HepG2 (cell line): ENCODE measurements around the gene HTR1A. TPM values are rescaled to one million over a fixed set of nuclear protein-coding genes. Genes with fewer than 3 reads are reported as not detected.

Source experiments
- ATAC-seq: fragments of 200-7000 bp; cut with Tn5 transposase; 3 replicates; pipeline ENCODE4 v1.9.1; 2020; ENCODE audit warnings: mild to moderate bottlenecking, moderate library complexity
- BruUV-seq: library from RNA; stranded (reverse); fragments of 400-500 nt; replicated peaks from 2 replicates; lab custom pipeline; 2021; lab: Mats Ljungman, UMichigan
- CTCF ChIA-PET: fragments of 300-600 bp; formaldehyde crosslinking; extraction: SDS; loops from one replicate; lab custom pipeline; 2021; ENCODE audit warnings: low total read pairs, inconsistent platforms, low intra/inter-chr PET ratio; lab: Yijun Ruan, JAX
- POLR2A ChIA-PET: fragments of 350-600 bp; sonication (Branson Sonifier 250); formaldehyde crosslinking; loops from one replicate; lab custom pipeline; 2020; ENCODE audit warnings: antibody characterized with exemption, inconsistent platforms; lab: Yijun Ruan, JAX
- DNase-seq: peaks from one replicate; pipeline ENCODE4 v3.0.0-alpha.2; 2015; ENCODE audit warnings: low spot score
- FAIRE-seq: peaks from 3 replicates; lab custom pipeline; 2011; peaks lifted over from hg19 to GRCh38; lab: Jason Lieb, UNC
- H2AFZ ChIP-seq: one replicate; pipeline ENCODE4 v1.6.1; 2011; ENCODE audit warnings: low read length, inconsistent platforms
- H3K27ac ChIP-seq: fragments of 300-600 bp; 3 replicates; pipeline ENCODE4 v1.8.0; 2011; ENCODE audit warnings: mixed run types, mild to moderate bottlenecking, mixed read lengths, low read length, inconsistent platforms; ENCODE audit not compliant: insufficient read depth; ENCODE audit errors: extremely low read length
- H3K27me3 ChIP-seq, 2 experiments: fragments of 200-600 bp in 1 of 2; 2 replicates in 1 of 2; 3 replicates in 1 of 2; pipeline versions ENCODE4 v1.6.0 to v1.8.0; 2011; ENCODE audit warnings: low read length in 2 of 2, mild to moderate bottlenecking in 2 of 2, moderate library complexity in 2 of 2, inconsistent platforms in 1 of 2; ENCODE audit not compliant: insufficient read depth in 2 of 2, control insufficient read depth in 1 of 2
- H3K36me3 ChIP-seq, 2 experiments: fragments of 200-600 bp in 1 of 2; replicated peaks in 1 of 2; 2 replicates in 1 of 2; 3 replicates in 1 of 2; pipeline versions ENCODE4 v1.5.1 to v1.8.0; 2011; ENCODE audit warnings: low read length in 2 of 2, inconsistent platforms in 1 of 2; ENCODE audit not compliant: insufficient read depth in 2 of 2, control insufficient read depth in 1 of 2
- H3K4me1 ChIP-seq: 2 replicates; pipeline ENCODE4 v1.5.1; 2012; ENCODE audit warnings: low read length, inconsistent platforms; ENCODE audit not compliant: insufficient read depth
- H3K4me2 ChIP-seq: 2 replicates; pipeline ENCODE4 v1.6.0; 2011; ENCODE audit warnings: low read depth, low read length, inconsistent platforms
- H3K4me3 ChIP-seq, 3 experiments: fragments of 200-600 bp in 1 of 3; sonication (generic), shearing (Covaris generic) in 1 of 3; replicated peaks in 1 of 3; 2 replicates each; pipeline ENCODE4 v1.5.1; 2011 to 2016; ENCODE audit warnings: low read length in 3 of 3, inconsistent platforms in 2 of 3, low read depth in 2 of 3, mild to moderate bottlenecking in 2 of 3, control low read depth in 1 of 3, mixed read lengths in 1 of 3; ENCODE audit not compliant: insufficient read depth in 1 of 3
- H3K79me2 ChIP-seq: one replicate; pipeline ENCODE4 v1.6.1; 2011; ENCODE audit warnings: low read length, inconsistent platforms; ENCODE audit not compliant: insufficient read depth
- H3K9ac ChIP-seq: 2 replicates; pipeline ENCODE4 v1.6.0; 2011; ENCODE audit warnings: mild to moderate bottlenecking, low read depth, low read length, inconsistent platforms; ENCODE audit not compliant: insufficient read depth
- H3K9me3 ChIP-seq: 2 replicates; pipeline ENCODE4 v1.5.1; 2012; ENCODE audit warnings: mild to moderate bottlenecking, low read length
- H4K20me1 ChIP-seq: 2 replicates; pipeline ENCODE4 v1.6.0; 2011; ENCODE audit warnings: inconsistent platforms, mild to moderate bottlenecking, low read length, moderate library complexity; ENCODE audit not compliant: insufficient read depth
- EZH2 ChIP-seq: conservative IDR thresholded peaks from 2 replicates; pipeline ENCODE4 v1.6.1; 2012; ENCODE audit warnings: mild to moderate bottlenecking, low read depth, low read length, moderate library complexity
- FIP1L1 ChIP-seq: fragments of 200-400 bp; formaldehyde crosslinking; IDR thresholded peaks from 2 replicates; pipeline ENCODE4 v1.6.1; 2018; ENCODE audit warnings: low read depth, mild to moderate bottlenecking, low read length, moderate library complexity, borderline replicate concordance; ENCODE audit not compliant: insufficient read depth
- KLF6 ChIP-seq: IDR thresholded peaks from 2 replicates; pipeline ENCODE4 v1.8.0; 2016; ENCODE audit warnings: missing biosample characterization, missing genetic modification reagents
- NR1H2 ChIP-seq: sonication (generic); formaldehyde crosslinking; IDR thresholded peaks from 2 replicates; pipeline ENCODE4 v1.8.1; 2022; ENCODE audit warnings: low read depth, missing genetic modification reagents, borderline replicate concordance
- ZMAT3 ChIP-seq: sonication (generic); formaldehyde crosslinking; conservative IDR thresholded peaks from 2 replicates; pipeline ENCODE4 v1.7.0; 2021; ENCODE audit warnings: missing genetic modification reagents
- WGBS: methylation state at CpG from one replicate; pipeline ENCODE4 v1.1.6; 2017; ENCODE audit warnings: low lambda C conversion rate; 5-methylcytosine and 5-hydroxymethylcytosine counted together
- in situ Hi-C: cut with HindIII; loops from 2 replicates; pipeline ENCODE4 v1.10.0; 2017; ENCODE audit warnings: low pct_unique_long_range_greater_than_20kb; ENCODE audit not compliant: extremely low pct_ligation_motif_present
- intact Hi-C: fragments of 100-400 bp; cut with micrococcal nuclease; formaldehyde crosslinking; loops from one replicate; pipeline ENCODE4 v1.10.0; 2022; ENCODE audit not compliant: unreplicated experiment
- polyA plus RNA-seq, 8 experiments: library from polyadenylated mRNA; depleted of rRNA in 3 of 8; stranded (reverse) in 7 of 8; unstranded in 1 of 8; fragments of >200 nt; fragmentation: Illumina TruSeq in 4 of 8; extraction: Trizol in 4 of 8; gene quantifications; 2 replicates each; pipeline versions ENCODE4 v1.2.1 to v1.2.3, GENCODE V29; 2011 to 2016; ENCODE audit warnings: low read depth in 4 of 8, missing spikeins in 1 of 8, mixed read lengths in 1 of 8; ENCODE audit not compliant: insufficient read depth in 1 of 8
- total RNA-seq, 5 experiments: library from RNA; depleted of rRNA; stranded (reverse); fragments of >200 nt; fragmentation: Illumina TruSeq; extraction: Trizol; gene quantifications; 2 replicates each; pipeline ENCODE4 v1.2.3, GENCODE V29; 2016; ENCODE audit warnings: low read depth in 1 of 5

The HTR1A gene
- total and polyA plus RNA-seq, 2 of the 13 experiments (the other 11 are each of a cell fraction or from before 2014, with no cell fraction given) = not detected

GRCh38 chr5:63961598-63962161 is 565 bp downstream of the HTR1A start:
- ChIA-PET POLR2A (no interaction called here), CTCF (no interaction called here)
- Histone ChIP-seq H3K9ac (no peak overlapping the region), H3K4me1 (no peaks in the 10 kb centered on the region), H3K36me3 (no peaks in the 10 kb centered on the region), H2AFZ (no peak overlapping the region), H3K4me3 (no peak overlapping the region), H4K20me1 (no peaks in the 10 kb centered on the region), H3K9me3 (peaks cover 11% of the 10 kb centered on the region; the same call in 1 of the 2 replicates), H3K27me3 (no peaks in the 10 kb centered on the region), H3K27ac (no peak overlapping the region), H3K79me2 (no peaks in the 10 kb centered on the region), H3K4me2 (no peak overlapping the region)
- WGBS = 46% methylated on average over 20 of the region's 34 CpGs
- no TSS peak for BruUV-seq
- in situ Hi-C loops = loop anchor here (10.0 kb wide), 1 partner anchor 557 kb away; no protein-coding TSS in a partner anchor
- DNase-seq = no peak
- intact Hi-C loops = loop anchor here (10.0 kb wide), 1 partner anchor 1517 kb away; no protein-coding TSS in a partner anchor
- no peak for FAIRE-seq
- TF ChIP-seq FIP1L1 = no peak
- no peak for TF ChIP-seq KLF6 (CRISPR knock-in tag)
- no peak for TF ChIP-seq ZMAT3 (CRISPR knock-in tag)
- ATAC-seq = no peak

GRCh38 chr5:63961125-63961597 is 1.1 kb downstream of the HTR1A start:
- 77% methylated on average over 30 of the region's 37 CpGs for WGBS
- DNase-seq (no peak), ATAC-seq (no peak), FAIRE-seq (no peak)
- no peak for TF ChIP-seq EZH2
- TF ChIP-seq NR1H2 (CRISPR knock-in tag) = no peak
- BruUV-seq = no TSS peak
- CTCF ChIA-PET = no interaction called here
- intact Hi-C loops = loop anchor here (10.0 kb wide), 1 partner anchor 1516 kb away; no protein-coding TSS in a partner anchor
- H3K4me1 ChIP-seq = no peaks in the 10 kb centered on the region
- peaks cover 11% of the 10 kb centered on the region; the same call in 1 of the 2 replicates for H3K9me3 ChIP-seq
- POLR2A ChIA-PET = no interaction called here
- no peak overlapping the region for H3K4me3 ChIP-seq
- no peaks in the 10 kb centered on the region for H3K79me2 ChIP-seq
- no peaks in the 10 kb centered on the region for H3K36me3 ChIP-seq
- H4K20me1 ChIP-seq = no peaks in the 10 kb centered on the region
- no peak overlapping the region for H3K27ac ChIP-seq
- H2AFZ ChIP-seq = no peak overlapping the region
- in situ Hi-C loops = loop anchor here (10.0 kb wide), 1 partner anchor 556 kb away; no protein-coding TSS in a partner anchor
- H3K9ac ChIP-seq = no peak overlapping the region
- H3K27me3 ChIP-seq = no peaks in the 10 kb centered on the region
- no peak overlapping the region for H3K4me2 ChIP-seq
